COLO668 (cell line): ENCODE data around the gene ZNF175.

ENCODE experiments used
- DNase-seq: peaks from one replicate; lab custom pipeline; 2025; ENCODE audit not compliant: unreplicated experiment; lab: John Stamatoyannopoulos, UW

Gene ZNF175

GRCh38 chr19:51549533-51550324 is 21.4 kb upstream of the ZNF175 start:
- no peak for DNase-seq

GRCh38 chr19:51550848-51551672 is 20.0 kb upstream of the ZNF175 start:
- DNase-seq, result no peak

- no peak for DNase-seq
These were observed 19.2 kb upstream of the ZNF175 start for GRCh38 chr19:51551673-51552432.

GRCh38 chr19:51552608-51552995 is 18.5 kb upstream of the ZNF175 start:
- no peak for DNase-seq

GRCh38 chr19:51552996-51553725 is 17.9 kb upstream of the ZNF175 start:
- no peak for DNase-seq

GRCh38 chr19:51559240-51559639 is 11.8 kb upstream of the ZNF175 start:
- DNase-seq, result no peak

- DNase-seq, result no peak
These were observed 10.7 kb upstream of the ZNF175 start for GRCh38 chr19:51560339-51560738.

- no peak for DNase-seq
These were observed 6.3 kb upstream of the ZNF175 start for GRCh38 chr19:51564791-51565190.

- no peak for DNase-seq
These were observed 5.5 kb upstream of the ZNF175 start for GRCh38 chr19:51565583-51565982.

GRCh38 chr19:51566489-51567100 is 4.5 kb upstream of the ZNF175 start:
- no peak for DNase-seq

GRCh38 chr19:51567583-51567982 is 3.5 kb upstream of the ZNF175 start:
- DNase-seq, result no peak

- no peak for DNase-seq
These were observed 2.6 kb upstream of the ZNF175 start for GRCh38 chr19:51568456-51568855.

- DNase-seq, result no peak
These were observed 516 bp downstream of the ZNF175 start for GRCh38 chr19:51571599-51571998.

- DNase-seq, result no peak
These were observed 1.3 kb downstream of the ZNF175 start for GRCh38 chr19:51572410-51572809.

- DNase-seq, result no peak
These were observed 1.8 kb downstream of the ZNF175 start for GRCh38 chr19:51572908-51573307.

- DNase-seq, result no peak
These were observed 2.2 kb downstream of the ZNF175 start for GRCh38 chr19:51573331-51573730.

- DNase-seq, result no peak
These were observed 5.8 kb downstream of the ZNF175 start for GRCh38 chr19:51576850-51577249.

GRCh38 chr19:51586103-51586728 is 15.1 kb downstream of the ZNF175 start:
- no peak for DNase-seq

GRCh38 chr19:51586799-51587198 is 15.7 kb downstream of the ZNF175 start:
- DNase-seq, result no peak
